GM13976 (cell line): ENCODE data around the gene FARS2.

ENCODE experiments used
- DNase-seq: peaks from one replicate; pipeline ENCODE4 v3.0.0; 2012; ENCODE audit warnings: low spot score
- in situ Hi-C: fragments of 300-500 bp; cut with MboI; formaldehyde crosslinking; loops from one replicate; pipeline ENCODE4 v1.12.0; 2022; ENCODE audit warnings: low sequenced_read_pairs, mixed read lengths, inconsistent platforms; ENCODE audit not compliant: unreplicated experiment
- TF ChIP-seq, protein P1 (sequence below): IDR thresholded peaks from 2 replicates; pipeline ENCODE4 v1.5.1; 2012; ENCODE audit warnings: borderline replicate concordance, mild to moderate bottlenecking; ENCODE audit not compliant: insufficient read depth; ENCODE audit errors: extremely low read depth, missing control alignments, control extremely low read depth

FARS2 gene

DNA sequence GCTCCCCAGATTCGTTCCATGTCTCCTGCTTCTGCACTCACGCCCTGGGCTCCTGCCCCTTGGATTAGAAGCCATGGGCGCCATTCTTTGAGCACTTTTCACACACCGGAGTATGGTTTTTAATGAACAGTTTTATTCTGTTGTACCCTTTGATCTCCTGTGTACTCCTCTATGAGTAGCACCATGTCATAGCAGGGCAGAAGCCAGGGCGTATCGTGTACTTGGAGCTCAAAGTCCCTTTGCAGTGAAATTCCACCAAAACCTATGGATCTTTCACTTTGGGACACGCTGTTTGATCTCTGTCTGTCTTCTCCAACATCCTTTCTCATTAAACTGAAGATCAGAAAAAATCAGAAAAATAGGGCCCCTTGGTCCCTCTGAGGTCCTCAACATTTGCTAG lies 470.1 kb downstream of the FARS2 start:
- TF ChIP-seq, protein P1, sequence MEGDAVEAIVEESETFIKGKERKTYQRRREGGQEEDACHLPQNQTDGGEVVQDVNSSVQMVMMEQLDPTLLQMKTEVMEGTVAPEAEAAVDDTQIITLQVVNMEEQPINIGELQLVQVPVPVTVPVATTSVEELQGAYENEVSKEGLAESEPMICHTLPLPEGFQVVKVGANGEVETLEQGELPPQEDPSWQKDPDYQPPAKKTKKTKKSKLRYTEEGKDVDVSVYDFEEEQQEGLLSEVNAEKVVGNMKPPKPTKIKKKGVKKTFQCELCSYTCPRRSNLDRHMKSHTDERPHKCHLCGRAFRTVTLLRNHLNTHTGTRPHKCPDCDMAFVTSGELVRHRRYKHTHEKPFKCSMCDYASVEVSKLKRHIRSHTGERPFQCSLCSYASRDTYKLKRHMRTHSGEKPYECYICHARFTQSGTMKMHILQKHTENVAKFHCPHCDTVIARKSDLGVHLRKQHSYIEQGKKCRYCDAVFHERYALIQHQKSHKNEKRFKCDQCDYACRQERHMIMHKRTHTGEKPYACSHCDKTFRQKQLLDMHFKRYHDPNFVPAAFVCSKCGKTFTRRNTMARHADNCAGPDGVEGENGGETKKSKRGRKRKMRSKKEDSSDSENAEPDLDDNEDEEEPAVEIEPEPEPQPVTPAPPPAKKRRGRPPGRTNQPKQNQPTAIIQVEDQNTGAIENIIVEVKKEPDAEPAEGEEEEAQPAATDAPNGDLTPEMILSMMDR: no peak
- no peak for DNase-seq
- in situ Hi-C loops: no loop called here

DNA sequence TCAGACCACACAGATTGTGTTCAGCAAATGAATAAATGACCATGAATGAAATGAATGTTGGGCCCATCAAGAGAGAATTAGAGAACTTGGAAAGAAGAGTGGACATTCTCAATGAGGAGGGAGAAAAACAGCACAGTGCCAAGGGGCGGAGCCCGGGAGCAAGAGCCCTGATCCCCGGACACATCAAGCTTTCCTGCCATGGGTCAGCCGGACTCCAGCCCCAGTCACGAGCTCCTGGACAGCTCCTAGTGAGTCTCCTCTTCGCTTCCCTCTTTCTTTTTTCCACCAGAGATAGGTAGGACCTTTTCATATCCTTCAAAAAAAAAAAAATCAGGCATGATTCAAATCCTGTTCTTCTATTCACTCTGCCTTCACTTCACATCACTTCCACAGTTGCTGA lies 471.2 kb downstream of the FARS2 start:
- no peak for DNase-seq
- TF ChIP-seq, protein P1: no peak
- in situ Hi-C loops: no loop called here

DNA sequence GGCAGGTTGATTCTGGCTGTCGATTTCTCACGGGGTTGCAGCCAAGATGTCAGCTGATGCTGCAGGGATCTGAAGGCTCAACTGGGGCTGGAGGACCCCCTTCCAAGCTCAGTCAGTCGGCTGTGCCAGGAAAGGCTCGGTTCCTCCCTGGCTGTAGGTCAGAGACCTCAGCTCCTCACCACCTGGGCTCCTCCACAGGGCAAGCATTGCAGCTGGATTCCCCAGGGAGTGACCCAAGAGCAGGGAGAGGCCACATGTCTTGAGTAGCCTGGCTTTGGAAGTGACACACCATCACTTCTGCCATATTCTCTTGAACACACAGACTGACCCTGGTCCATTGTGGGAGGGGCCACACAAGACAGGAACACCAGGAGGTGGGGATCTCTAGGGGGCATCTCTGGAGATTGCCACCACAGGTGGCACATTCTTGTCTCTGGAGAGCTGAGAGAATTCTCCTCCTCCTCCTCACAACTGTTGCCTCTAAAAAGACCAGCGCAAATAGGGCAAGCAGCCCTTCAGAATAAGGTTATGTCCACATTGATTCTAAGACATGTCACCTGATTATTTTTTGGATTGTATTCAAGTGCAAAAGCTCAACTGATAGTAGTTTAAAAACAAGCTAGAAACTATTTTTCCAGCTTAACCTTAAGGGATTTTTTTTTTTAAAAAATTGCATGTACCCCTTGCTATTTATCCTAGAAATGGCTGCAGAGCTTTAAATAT lies 474.9 kb downstream of the FARS2 start:
- in situ Hi-C loops: no loop called here
- TF ChIP-seq, protein P1: no peak
- DNase-seq: no peak

DNA sequence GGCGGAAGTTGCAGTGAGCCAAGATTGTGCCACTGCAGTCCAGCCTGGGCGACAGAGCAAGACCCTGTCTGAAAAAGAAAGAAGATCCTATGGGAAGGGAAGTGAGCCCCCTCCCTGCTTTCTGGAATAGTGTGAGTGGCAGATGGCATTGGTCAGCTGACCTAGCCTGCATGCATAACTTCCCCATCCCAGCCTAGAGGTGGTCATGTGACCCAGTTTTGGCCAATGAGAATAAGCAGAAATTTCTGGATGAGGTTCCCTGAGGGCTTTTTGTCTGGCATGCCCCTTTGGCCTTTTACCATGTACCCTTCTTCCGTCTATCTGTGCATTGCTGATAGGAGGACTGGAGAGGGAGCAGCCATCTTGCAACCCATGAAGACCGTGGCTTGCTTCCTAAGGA lies 476.1 kb downstream of the FARS2 start:
- TF ChIP-seq, protein P1: no peak
- in situ Hi-C loops: no loop called here
- no peak for DNase-seq

DNA sequence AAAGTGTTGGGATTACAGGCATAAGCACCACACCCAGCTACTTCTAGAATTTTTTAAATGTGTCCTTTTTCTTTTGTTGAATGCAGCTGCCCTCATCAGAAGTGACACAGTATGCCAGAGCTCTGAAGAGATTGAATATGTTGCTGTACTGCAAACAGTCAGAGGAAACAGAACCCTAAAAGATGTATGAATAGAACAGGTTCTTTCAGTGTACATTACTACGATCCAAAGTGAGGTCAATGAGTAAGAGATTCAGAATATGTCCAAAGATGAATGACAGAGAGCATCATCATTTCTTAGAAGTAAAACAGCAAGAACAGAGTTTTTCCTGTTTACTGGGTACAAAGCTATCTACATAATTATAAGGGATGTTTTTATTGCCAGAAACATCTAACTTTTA lies 476.9 kb downstream of the FARS2 start:
- TF ChIP-seq, protein P1: no peak
- in situ Hi-C loops: no loop called here

DNA sequence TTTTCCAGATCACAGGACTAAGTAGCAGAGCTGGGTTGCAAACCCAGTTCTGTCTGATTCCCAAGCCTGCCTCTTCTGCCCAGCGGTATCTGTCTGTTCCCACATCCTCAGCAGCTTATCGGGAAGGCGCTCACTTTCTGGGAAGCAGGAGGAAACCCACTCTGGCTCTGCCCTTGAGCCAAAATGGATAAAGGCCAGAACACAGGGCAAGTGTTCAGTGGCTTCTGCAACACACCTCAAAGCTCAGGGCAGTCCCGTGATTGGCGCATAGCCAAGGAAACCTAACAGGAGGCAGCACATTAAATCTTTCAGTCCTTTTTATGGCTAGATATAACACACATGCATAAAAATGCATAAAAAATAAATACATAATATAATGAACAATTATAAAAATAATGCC lies 483.2 kb downstream of the FARS2 start:
- in situ Hi-C loops: no loop called here
- TF ChIP-seq, protein P1: no peak
- DNase-seq: no peak

More for the DNA sequence above, 476.9 kb downstream of the FARS2 start:
- no peak for DNase-seq

DNA sequence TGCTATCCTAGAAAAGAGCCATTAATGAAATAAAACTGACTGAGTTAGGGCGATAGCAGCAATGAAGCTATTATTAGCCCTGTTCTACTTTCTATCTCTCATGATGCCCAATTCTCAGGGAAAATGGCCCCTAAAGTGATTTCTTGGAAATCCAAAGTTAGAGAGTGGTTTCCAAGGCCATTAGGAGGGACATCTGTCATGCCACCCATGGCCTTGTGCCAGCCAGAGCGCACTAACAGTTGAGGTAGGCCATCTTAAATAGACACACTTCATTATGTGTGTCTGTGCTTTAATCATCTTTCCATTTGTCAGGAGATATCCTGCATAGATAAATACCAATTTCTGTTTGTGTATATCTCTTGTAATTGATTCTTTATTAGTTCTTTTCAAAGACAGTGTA lies 483.8 kb downstream of the FARS2 start:
- TF ChIP-seq, protein P1: no peak
- no peak for DNase-seq
- in situ Hi-C loops: no loop called here
